ENCODE results near the gene ZNF335. TPM values are rescaled to one million over a fixed set of nuclear protein-coding genes. Genes with fewer than 3 reads are reported as not detected.

Gene ZNF335
- total and polyA plus RNA-seq, 2 of the 13 experiments (the other 11 are each of a cell fraction or from before 2014, with no cell fraction given): 9.7 to 13.7 TPM

GRCh38 chr20:46012921-46013320 is 40.9 kb upstream of the ZNF335 start:
- 43% methylated on average over 10 of the region's 10 CpGs for WGBS (ENCODE audit: low lambda C conversion rate)
- Histone ChIP-seq H3K36me3 (replicated peaks in 1 of 2; ENCODE audit: control insufficient read depth in 1 of 2, insufficient read depth in 2 of 2, low read length in 2 of 2) (no peaks in the 10 kb centered on the region), H2AFZ (ENCODE audit: low read length) (no peak overlapping the region), H3K79me2 (ENCODE audit: insufficient read depth, low read length) (no peaks in the 10 kb centered on the region), H4K20me1 (ENCODE audit: insufficient read depth, low read length) (peaks cover 7% of the 10 kb centered on the region; the same call in 1 of the 2 replicates), H3K27me3 (ENCODE audit: control insufficient read depth in 1 of 2, insufficient read depth in 2 of 2, low read length in 2 of 2) (peaks cover 30 to 59% of the 10 kb centered on the region in 2 experiments; a peak in 4 of 5 replicates), H3K9me3 (ENCODE audit: low read length) (no peaks in the 10 kb centered on the region), H3K9ac (ENCODE audit: insufficient read depth, low read depth, low read length) (no peak overlapping the region), H3K4me3 (replicated peaks in 1 of 3; ENCODE audit: insufficient read depth in 1 of 3, low read depth in 2 of 3, low read length in 3 of 3) (no peak overlapping the region), H3K4me1 (ENCODE audit: insufficient read depth, low read length) (peaks cover 47% of the 10 kb centered on the region), H3K27ac (ENCODE audit: extremely low read length, insufficient read depth, low read length) (no peak overlapping the region), H3K4me2 (ENCODE audit: low read depth, low read length) (no peak overlapping the region)
- BruUV-seq (replicated peaks): no TSS peak
- intact Hi-C loops (cut with micrococcal nuclease; ENCODE audit: unreplicated experiment) (loop anchor here (5.0 kb wide), 1 partner anchor 41 kb away; the partner anchor contains the start of gene ZNF335), in situ Hi-C loops (cut with HindIII; ENCODE audit: extremely low pct_ligation_motif_present, low pct_unique_long_range_greater_than_20kb) (no loop called here)
- FAIRE-seq (no peak), ATAC-seq (no peak), DNase-seq (ENCODE audit: low spot score) (no peak)
- ChIA-PET POLR2A (no interaction called here), CTCF (ENCODE audit: low intra/inter-chr PET ratio, low total read pairs) (interaction anchor here (1.3 to 2.7 kb wide), 5 partner anchors 26 to 162 kb away, joined by 6 to 27 read pairs (median 13); partner anchors contain the start of gene NCOA5)
- TF ChIP-seq, protein P1, sequence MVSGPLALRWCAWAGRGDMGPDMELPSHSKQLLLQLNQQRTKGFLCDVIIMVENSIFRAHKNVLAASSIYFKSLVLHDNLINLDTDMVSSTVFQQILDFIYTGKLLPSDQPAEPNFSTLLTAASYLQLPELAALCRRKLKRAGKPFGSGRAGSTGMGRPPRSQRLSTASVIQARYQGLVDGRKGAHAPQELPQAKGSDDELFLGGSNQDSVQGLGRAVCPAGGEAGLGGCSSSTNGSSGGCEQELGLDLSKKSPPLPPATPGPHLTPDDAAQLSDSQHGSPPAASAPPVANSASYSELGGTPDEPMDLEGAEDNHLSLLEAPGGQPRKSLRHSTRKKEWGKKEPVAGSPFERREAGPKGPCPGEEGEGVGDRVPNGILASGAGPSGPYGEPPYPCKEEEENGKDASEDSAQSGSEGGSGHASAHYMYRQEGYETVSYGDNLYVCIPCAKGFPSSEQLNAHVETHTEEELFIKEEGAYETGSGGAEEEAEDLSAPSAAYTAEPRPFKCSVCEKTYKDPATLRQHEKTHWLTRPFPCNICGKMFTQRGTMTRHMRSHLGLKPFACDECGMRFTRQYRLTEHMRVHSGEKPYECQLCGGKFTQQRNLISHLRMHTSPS (CRISPR knock-in tag; IDR thresholded peaks at IDR 0.05; ENCODE audit: low read depth): no peak
- TF ChIP-seq ARNT2 (CRISPR knock-in tag; IDR thresholded peaks at IDR 0.05; ENCODE audit: low read depth) (no peak), TOE1 (CRISPR knock-in tag; IDR thresholded peaks at IDR 0.05) (no peak), ZBTB3 (CRISPR knock-in tag; IDR thresholded peaks at IDR 0.05; ENCODE audit: borderline replicate concordance, low read depth) (no peak), ASH2L (IDR thresholded peaks at IDR 0.05; ENCODE audit: insufficient read length, low read depth, low read length) (no peak)
- TF ChIP-seq, protein P2, sequence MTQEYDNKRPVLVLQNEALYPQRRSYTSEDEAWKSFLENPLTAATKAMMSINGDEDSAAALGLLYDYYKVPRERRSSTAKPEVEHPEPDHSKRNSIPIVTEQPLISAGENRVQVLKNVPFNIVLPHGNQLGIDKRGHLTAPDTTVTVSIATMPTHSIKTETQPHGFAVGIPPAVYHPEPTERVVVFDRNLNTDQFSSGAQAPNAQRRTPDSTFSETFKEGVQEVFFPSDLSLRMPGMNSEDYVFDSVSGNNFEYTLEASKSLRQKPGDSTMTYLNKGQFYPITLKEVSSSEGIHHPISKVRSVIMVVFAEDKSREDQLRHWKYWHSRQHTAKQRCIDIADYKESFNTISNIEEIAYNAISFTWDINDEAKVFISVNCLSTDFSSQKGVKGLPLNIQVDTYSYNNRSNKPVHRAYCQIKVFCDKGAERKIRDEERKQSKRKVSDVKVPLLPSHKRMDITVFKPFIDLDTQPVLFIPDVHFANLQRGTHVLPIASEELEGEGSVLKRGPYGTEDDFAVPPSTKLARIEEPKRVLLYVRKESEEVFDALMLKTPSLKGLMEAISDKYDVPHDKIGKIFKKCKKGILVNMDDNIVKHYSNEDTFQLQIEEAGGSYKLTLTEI (CRISPR knock-in tag; conservative IDR thresholded peaks at IDR 0.05): no peak
- TF ChIP-seq, protein P3, sequence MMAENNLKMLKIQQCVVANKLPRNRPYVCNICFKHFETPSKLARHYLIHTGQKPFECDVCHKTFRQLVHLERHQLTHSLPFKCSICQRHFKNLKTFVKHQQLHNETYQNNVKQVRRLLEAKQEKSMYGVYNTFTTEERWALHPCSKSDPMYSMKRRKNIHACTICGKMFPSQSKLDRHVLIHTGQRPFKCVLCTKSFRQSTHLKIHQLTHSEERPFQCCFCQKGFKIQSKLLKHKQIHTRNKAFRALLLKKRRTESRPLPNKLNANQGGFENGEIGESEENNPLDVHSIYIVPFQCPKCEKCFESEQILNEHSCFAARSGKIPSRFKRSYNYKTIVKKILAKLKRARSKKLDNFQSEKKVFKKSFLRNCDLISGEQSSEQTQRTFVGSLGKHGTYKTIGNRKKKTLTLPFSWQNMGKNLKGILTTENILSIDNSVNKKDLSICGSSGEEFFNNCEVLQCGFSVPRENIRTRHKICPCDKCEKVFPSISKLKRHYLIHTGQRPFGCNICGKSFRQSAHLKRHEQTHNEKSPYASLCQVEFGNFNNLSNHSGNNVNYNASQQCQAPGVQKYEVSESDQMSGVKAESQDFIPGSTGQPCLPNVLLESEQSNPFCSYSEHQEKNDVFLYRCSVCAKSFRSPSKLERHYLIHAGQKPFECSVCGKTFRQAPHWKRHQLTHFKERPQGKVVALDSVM (CRISPR knock-in tag; IDR thresholded peaks at IDR 0.05): peak; percentile 59; the same call in 1 of the 2 replicates

All from HepG2 (cell line).